ENCODE measurements around the gene KLHDC8A. TPM values are rescaled to one million over a fixed set of nuclear protein-coding genes. Genes with fewer than 3 reads are reported as not detected.

KLHDC8A gene
- total and polyA plus RNA-seq, 2 of the 13 experiments (the other 11 are each of a cell fraction or from before 2014, with no cell fraction given) = not detected

- TF ChIP-seq SNAPC4 (CRISPR knock-in tag; IDR thresholded peaks at IDR 0.05) = no peak
- no peak for TF ChIP-seq ZNF251 (CRISPR knock-in tag; IDR thresholded peaks at IDR 0.05)
- TF ChIP-seq ZNF280B (CRISPR knock-in tag; IDR thresholded peaks at IDR 0.05; ENCODE audit: borderline replicate concordance) = no peak
- TF ChIP-seq RBM22 (optimal IDR thresholded peaks at IDR 0.05; ENCODE audit: low read length) = no peak
- TF ChIP-seq ETS1 (CRISPR knock-in tag; IDR thresholded peaks at IDR 0.05) = no peak
- no peak for TF ChIP-seq ZNF460 (CRISPR knock-in tag; IDR thresholded peaks at IDR 0.05; ENCODE audit: borderline replicate concordance)
- TF ChIP-seq GMEB1 (CRISPR knock-in tag; IDR thresholded peaks at IDR 0.05; ENCODE audit: borderline replicate concordance) = no peak
- peak; percentile 47; the same call in 1 of the 2 replicates for TF ChIP-seq HDAC1 (CRISPR knock-in tag; IDR thresholded peaks at IDR 0.05)
- TF ChIP-seq GTF2F1 (IDR thresholded peaks at IDR 0.05; ENCODE audit: low read length) = no peak
- TF ChIP-seq IRF9 (CRISPR knock-in tag; IDR thresholded peaks at IDR 0.05; ENCODE audit: borderline replicate concordance) = no peak; the same call in 1 of the 2 replicates
- TF ChIP-seq ZNF557 (CRISPR knock-in tag; IDR thresholded peaks at IDR 0.05) = no peak
- no peak for TF ChIP-seq KDM5B (CRISPR knock-in tag; IDR thresholded peaks at IDR 0.05; ENCODE audit: borderline replicate concordance)
- TF ChIP-seq ZNF33B (CRISPR knock-in tag; IDR thresholded peaks at IDR 0.05) = no peak
- no peak for TF ChIP-seq TCF12 (IDR thresholded peaks at IDR 0.05)
- TF ChIP-seq TCF12 (CRISPR knock-in tag; IDR thresholded peaks at IDR 0.05) = no peak
- TF ChIP-seq MYC (CRISPR knock-in tag; IDR thresholded peaks at IDR 0.05; ENCODE audit: borderline replicate concordance) = no peak
- TF ChIP-seq HMG20B (CRISPR knock-in tag; conservative IDR thresholded peaks at IDR 0.05) = no peak; the same call in 1 of the 2 replicates
- peak; percentile 43; the same call in 1 of the 2 replicates for TF ChIP-seq ZNF430 (CRISPR knock-in tag; IDR thresholded peaks at IDR 0.05)
- no peak for TF ChIP-seq REL (CRISPR knock-in tag; conservative IDR thresholded peaks at IDR 0.05)
Measured at GRCh38 chr1:205318231-205318991, 38.3 kb downstream of the KLHDC8A start (continued).

Measured in HepG2 (cell line).